K562 (cell line): ENCODE results near the gene CD52. TPM values are rescaled to one million over a fixed set of nuclear protein-coding genes. Genes with fewer than 3 reads are reported as not detected.

ENCODE experiments used
- AFF4 ChIP-seq: sonication (generic); formaldehyde crosslinking; IDR thresholded peaks from 2 replicates; pipeline ENCODE4 v1.8.0; 2023; ENCODE audit warnings: mild to moderate bottlenecking, missing genetic modification reagents
- EWSR1 ChIP-seq: fragments of 450-650 bp; IDR thresholded peaks from 2 replicates; pipeline ENCODE4 v1.6.1; 2018; ENCODE audit warnings: borderline replicate concordance, mild to moderate bottlenecking, low read depth, moderate library complexity; ENCODE audit not compliant: partially characterized antibody
- GABPA ChIP-seq: fragments of 200-800 bp; sonication (Bioruptor generic); conservative IDR thresholded peaks from 2 replicates; pipeline ENCODE4 v1.6.1; 2016; ENCODE audit warnings: low read depth, missing genetic modification characterization, missing compliant biosample characterization
- GATAD2A ChIP-seq: fragments of 450-650 bp; IDR thresholded peaks from 2 replicates; pipeline ENCODE4 v1.6.1; 2017
- HDAC6 ChIP-seq: IDR thresholded peaks from 2 replicates; pipeline ENCODE4 v1.6.1; 2012; ENCODE audit warnings: low read depth, mild to moderate bottlenecking, control low read depth, inconsistent platforms, low read length, moderate library complexity
- HNRNPK ChIP-seq: fragments of 200-400 bp; formaldehyde crosslinking; IDR thresholded peaks from one replicate; pipeline ENCODE4 v1.6.1; 2018; ENCODE audit warnings: mild to moderate bottlenecking, low read depth, low read length; ENCODE audit not compliant: poor library complexity, severe bottlenecking
- MEIS2 ChIP-seq: fragments of 450-650 bp; IDR thresholded peaks from 2 replicates; pipeline ENCODE4 v1.6.1; 2014; ENCODE audit warnings: mild to moderate bottlenecking; ENCODE audit not compliant: partially characterized antibody
- NR4A1 ChIP-seq, 2 experiments: fragments of 250-450 bp in 1 of 2; fragments of 450-650 bp in 1 of 2; sonication (Bioruptor Pico) in 1 of 2; IDR thresholded peaks; 2 replicates each; pipeline versions ENCODE4 v1.4.0 to v1.6.1; 2016 to 2020; ENCODE audit warnings: mild to moderate bottlenecking in 2 of 2, missing compliant biosample characterization in 1 of 2, missing genetic modification characterization in 1 of 2, moderate library complexity in 1 of 2
- PTRF ChIP-seq: fragments of 450-650 bp; IDR thresholded peaks from 2 replicates; pipeline ENCODE4 v1.6.1; 2016; ENCODE audit warnings: mild to moderate bottlenecking, missing genetic modification characterization, missing compliant biosample characterization
- RAD21 ChIP-seq, 2 experiments: fragments of 250-450 bp in 1 of 2; fragments of 450-650 bp in 1 of 2; sonication (Bioruptor Pico) in 1 of 2; formaldehyde crosslinking in 1 of 2; IDR thresholded peaks in 1 of 2; conservative IDR thresholded peaks in 1 of 2; 2 replicates each; pipeline versions ENCODE4 v1.4.0 to v1.8.0; 2020 to 2022; ENCODE audit warnings: mild to moderate bottlenecking in 2 of 2, moderate library complexity in 1 of 2
- RBM22 ChIP-seq: fragments of 200-400 bp; formaldehyde crosslinking; IDR thresholded peaks from 2 replicates; pipeline ENCODE4 v1.6.1; 2018; ENCODE audit warnings: low read length, low read depth; ENCODE audit not compliant: poor library complexity, severe bottlenecking
- USF2 ChIP-seq: sonication (generic); formaldehyde crosslinking; IDR thresholded peaks from 2 replicates; pipeline ENCODE4 v1.5.0; 2020; ENCODE audit warnings: missing genetic modification reagents
- ZFP1 ChIP-seq: fragments of 450-650 bp; formaldehyde crosslinking; IDR thresholded peaks from 2 replicates; pipeline ENCODE4 v1.4.0; 2020; ENCODE audit warnings: mild to moderate bottlenecking, mixed read lengths
- ZNF3 ChIP-seq: fragments of 250-450 bp; sonication (Bioruptor Pico); IDR thresholded peaks from 2 replicates; pipeline ENCODE4 v1.5.0; 2021; ENCODE audit warnings: mild to moderate bottlenecking, moderate library complexity
- ZNF431 ChIP-seq: sonication (generic); formaldehyde crosslinking; IDR thresholded peaks from 2 replicates; pipeline ENCODE4 v1.8.0; 2022; ENCODE audit warnings: mild to moderate bottlenecking, missing genetic modification reagents
- ZNF717 ChIP-seq: fragments of 250-450 bp; sonication (Bioruptor Pico); IDR thresholded peaks from 2 replicates; pipeline ENCODE4 v1.5.0; 2021
- ZZZ3 ChIP-seq: fragments of 450-650 bp; IDR thresholded peaks from 2 replicates; pipeline ENCODE4 v1.6.1; 2016; ENCODE audit warnings: antibody characterized with exemption, mild to moderate bottlenecking, moderate library complexity
- polyA plus RNA-seq, 8 experiments: library from polyadenylated mRNA; depleted of rRNA in 4 of 8; stranded (reverse) in 5 of 8; unstranded in 3 of 8; fragments of >200 nt; fragmentation: Nextera tagmentation in 2 of 8; fragmentation: Illumina TruSeq in 1 of 8; extraction: Ambion mirVana in 2 of 8; extraction: Trizol in 1 of 8; gene quantifications; 2 replicates each; pipeline versions ENCODE4 v1.2.1 to v1.2.3, GENCODE V29; 2011 to 2014; ENCODE audit warnings: inconsistent platforms in 1 of 8, missing spikeins in 1 of 8
- total RNA-seq, 7 experiments: library from RNA; depleted of rRNA in 6 of 7; stranded (reverse); fragments of >200 nt in 6 of 7; fragmentation: Illumina TruSeq in 2 of 7; extraction: Trizol in 2 of 7; gene quantifications; 2 replicates each; pipeline versions ENCODE4 v1.2.1 to v1.2.3, GENCODE V29; 2011 to 2021; ENCODE audit warnings: low replicate concordance in 1 of 7
- TF ChIP-seq, protein P1 (sequence below): fragments of 250-450 bp; sonication (Bioruptor Pico); IDR thresholded peaks from 2 replicates; pipeline ENCODE4 v1.5.0; 2020; ENCODE audit warnings: mild to moderate bottlenecking, borderline replicate concordance
- TF ChIP-seq, protein P2 (sequence below), 3 experiments: IDR thresholded peaks in 2 of 3; conservative IDR thresholded peaks in 1 of 3; 2 replicates each; pipeline ENCODE4 v1.5.1; 2011 to 2012; ENCODE audit warnings: low read length in 3 of 3, mild to moderate bottlenecking in 3 of 3, control low read depth in 2 of 3, improper control_type of control experiment in 1 of 3, inconsistent platforms in 1 of 3, low read depth in 1 of 3, mixed read lengths in 1 of 3, moderate library complexity in 1 of 3; ENCODE audit not compliant: insufficient read depth in 2 of 3

CD52 gene
- total and polyA plus RNA-seq, 9 of the 15 experiments (the other 6 are each of a cell fraction or from before 2014, with no cell fraction given): 34.9 to 488 (median 173) TPM

GRCh38 chr1:26285366-26286063, 32.2 kb upstream of the CD52 start (continued):
- TF ChIP-seq GABPA (tag) (no peak), EWSR1 (no peak), NR4A1 (CRISPR knock-in tag; IDR thresholded peaks at IDR 0.05) (no peak), NR4A1 (tag; IDR thresholded peaks at IDR 0.05) (no peak), ZNF717 (CRISPR knock-in tag) (no peak), RBM22 (peak; percentile 46), ZNF3 (CRISPR knock-in tag) (no peak), ZFP1 (no peak), AFF4 (no peak), MEIS2 (peak; percentile 13), PTRF (no peak), RAD21 (CRISPR knock-in tag; conservative IDR thresholded peaks at IDR 0.05 in 1 of 2, IDR thresholded peaks at IDR 0.05 in 1 of 2) (peak in 1 of 2 experiments; percentile 53; a peak in 3 of 4 replicates), HDAC6 (no peak), HNRNPK (no peak), ZZZ3 (no peak), USF2 (CRISPR knock-in tag) (no peak), ZNF431 (CRISPR knock-in tag) (no peak), GATAD2A (no peak)
- TF ChIP-seq, protein P1, sequence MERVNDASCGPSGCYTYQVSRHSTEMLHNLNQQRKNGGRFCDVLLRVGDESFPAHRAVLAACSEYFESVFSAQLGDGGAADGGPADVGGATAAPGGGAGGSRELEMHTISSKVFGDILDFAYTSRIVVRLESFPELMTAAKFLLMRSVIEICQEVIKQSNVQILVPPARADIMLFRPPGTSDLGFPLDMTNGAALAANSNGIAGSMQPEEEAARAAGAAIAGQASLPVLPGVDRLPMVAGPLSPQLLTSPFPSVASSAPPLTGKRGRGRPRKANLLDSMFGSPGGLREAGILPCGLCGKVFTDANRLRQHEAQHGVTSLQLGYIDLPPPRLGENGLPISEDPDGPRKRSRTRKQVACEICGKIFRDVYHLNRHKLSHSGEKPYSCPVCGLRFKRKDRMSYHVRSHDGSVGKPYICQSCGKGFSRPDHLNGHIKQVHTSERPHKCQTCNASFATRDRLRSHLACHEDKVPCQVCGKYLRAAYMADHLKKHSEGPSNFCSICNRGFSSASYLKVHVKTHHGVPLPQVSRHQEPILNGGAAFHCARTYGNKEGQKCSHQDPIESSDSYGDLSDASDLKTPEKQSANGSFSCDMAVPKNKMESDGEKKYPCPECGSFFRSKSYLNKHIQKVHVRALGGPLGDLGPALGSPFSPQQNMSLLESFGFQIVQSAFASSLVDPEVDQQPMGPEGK: no peak
- TF ChIP-seq, protein P2, sequence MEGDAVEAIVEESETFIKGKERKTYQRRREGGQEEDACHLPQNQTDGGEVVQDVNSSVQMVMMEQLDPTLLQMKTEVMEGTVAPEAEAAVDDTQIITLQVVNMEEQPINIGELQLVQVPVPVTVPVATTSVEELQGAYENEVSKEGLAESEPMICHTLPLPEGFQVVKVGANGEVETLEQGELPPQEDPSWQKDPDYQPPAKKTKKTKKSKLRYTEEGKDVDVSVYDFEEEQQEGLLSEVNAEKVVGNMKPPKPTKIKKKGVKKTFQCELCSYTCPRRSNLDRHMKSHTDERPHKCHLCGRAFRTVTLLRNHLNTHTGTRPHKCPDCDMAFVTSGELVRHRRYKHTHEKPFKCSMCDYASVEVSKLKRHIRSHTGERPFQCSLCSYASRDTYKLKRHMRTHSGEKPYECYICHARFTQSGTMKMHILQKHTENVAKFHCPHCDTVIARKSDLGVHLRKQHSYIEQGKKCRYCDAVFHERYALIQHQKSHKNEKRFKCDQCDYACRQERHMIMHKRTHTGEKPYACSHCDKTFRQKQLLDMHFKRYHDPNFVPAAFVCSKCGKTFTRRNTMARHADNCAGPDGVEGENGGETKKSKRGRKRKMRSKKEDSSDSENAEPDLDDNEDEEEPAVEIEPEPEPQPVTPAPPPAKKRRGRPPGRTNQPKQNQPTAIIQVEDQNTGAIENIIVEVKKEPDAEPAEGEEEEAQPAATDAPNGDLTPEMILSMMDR (IDR thresholded peaks at IDR 0.05 in 2 of 3, conservative IDR thresholded peaks at IDR 0.05 in 1 of 3; ENCODE audit: insufficient read depth in 2 of 3, low read depth in 1 of 3, low read length in 3 of 3): peak; percentile 76 to 90 (median 89)
